ENCODE data around the gene CLDN5.

- TF ChIP-seq, protein P1, sequence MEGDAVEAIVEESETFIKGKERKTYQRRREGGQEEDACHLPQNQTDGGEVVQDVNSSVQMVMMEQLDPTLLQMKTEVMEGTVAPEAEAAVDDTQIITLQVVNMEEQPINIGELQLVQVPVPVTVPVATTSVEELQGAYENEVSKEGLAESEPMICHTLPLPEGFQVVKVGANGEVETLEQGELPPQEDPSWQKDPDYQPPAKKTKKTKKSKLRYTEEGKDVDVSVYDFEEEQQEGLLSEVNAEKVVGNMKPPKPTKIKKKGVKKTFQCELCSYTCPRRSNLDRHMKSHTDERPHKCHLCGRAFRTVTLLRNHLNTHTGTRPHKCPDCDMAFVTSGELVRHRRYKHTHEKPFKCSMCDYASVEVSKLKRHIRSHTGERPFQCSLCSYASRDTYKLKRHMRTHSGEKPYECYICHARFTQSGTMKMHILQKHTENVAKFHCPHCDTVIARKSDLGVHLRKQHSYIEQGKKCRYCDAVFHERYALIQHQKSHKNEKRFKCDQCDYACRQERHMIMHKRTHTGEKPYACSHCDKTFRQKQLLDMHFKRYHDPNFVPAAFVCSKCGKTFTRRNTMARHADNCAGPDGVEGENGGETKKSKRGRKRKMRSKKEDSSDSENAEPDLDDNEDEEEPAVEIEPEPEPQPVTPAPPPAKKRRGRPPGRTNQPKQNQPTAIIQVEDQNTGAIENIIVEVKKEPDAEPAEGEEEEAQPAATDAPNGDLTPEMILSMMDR (IDR thresholded peaks at IDR 0.05), result no peak
- no peak for TF ChIP-seq EZH2 (IDR thresholded peaks at IDR 0.05; ENCODE audit: borderline replicate concordance, insufficient read depth, low read depth, low read length, poor library complexity, severe bottlenecking)
Measured at GRCh38 chr22:19479355-19480172, 44.6 kb downstream of the CLDN5 start, which contains the start of gene CDC45.
